Measurements from ENCODE around the gene LHFPL3.

The LHFPL3 gene

DNA sequence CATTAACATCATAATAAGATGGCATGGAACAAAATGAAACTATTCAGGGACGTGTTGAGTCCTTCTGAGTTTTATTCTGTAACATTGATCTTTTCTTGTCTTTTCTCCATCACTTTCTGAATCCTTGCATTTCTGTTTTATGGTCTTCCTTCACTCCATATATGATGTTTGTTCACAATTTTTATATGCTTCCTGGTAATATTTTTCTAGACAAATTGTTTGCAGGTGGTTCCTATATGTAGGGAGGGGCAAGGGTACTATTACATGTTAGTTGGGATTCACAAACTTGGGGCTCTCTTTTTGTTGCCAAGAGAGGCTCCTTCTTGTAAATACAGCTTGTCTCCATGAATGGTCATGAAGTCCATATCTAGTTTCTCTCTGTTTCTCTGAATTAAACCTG lies 159.2 kb downstream of the LHFPL3 start:
- Histone ChIP-seq H3K27me3 (ENCODE audit: control insufficient read depth, insufficient read depth, low read length) (no peaks in the 10 kb centered on the region), H3K36me3 (ENCODE audit: control insufficient read depth, low read depth, low read length) (no peaks in the 10 kb centered on the region), H3K9ac (ENCODE audit: low read length) (no peak overlapping the region), H3K9me3 (ENCODE audit: control insufficient read depth, low read depth, low read length) (no peaks in the 10 kb centered on the region), H3K4me3 (ENCODE audit: low read length) (no peak overlapping the region), H3K27ac (ENCODE audit: low read length) (no peak overlapping the region), H3K4me1 (ENCODE audit: control insufficient read depth, low read depth, low read length) (no peaks in the 10 kb centered on the region)

DNA sequence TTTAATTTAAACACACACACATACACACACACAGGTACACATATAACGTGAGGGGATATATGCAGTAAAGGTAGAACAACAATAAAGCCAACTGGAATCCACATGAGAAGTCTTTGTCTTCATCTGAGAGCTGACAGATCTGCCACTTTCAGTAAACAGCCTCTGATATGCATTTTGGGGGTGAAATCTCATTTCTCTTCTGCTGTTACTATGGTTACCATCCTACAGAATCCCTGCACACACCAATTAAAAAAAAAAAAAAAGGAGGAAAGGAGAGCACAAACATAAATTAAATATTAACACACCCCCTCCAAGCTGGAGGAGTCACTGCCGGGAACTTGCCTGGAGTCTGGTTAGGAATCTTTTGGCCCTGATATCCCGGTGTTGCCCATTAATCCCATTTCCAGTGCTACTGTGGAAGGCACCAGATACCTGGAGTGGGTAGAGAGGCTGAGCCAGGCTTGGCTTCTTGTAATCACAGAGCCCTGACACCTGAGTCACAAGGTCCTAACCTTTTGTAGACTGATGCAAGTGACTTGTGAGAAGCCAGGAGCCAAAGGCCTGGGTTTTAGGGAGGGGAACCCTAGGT lies 169.1 kb downstream of the LHFPL3 start:
- Histone ChIP-seq H3K4me1 (ENCODE audit: control insufficient read depth, low read depth, low read length) (no peaks in the 10 kb centered on the region), H3K4me3 (ENCODE audit: low read length) (no peak overlapping the region), H3K9me3 (ENCODE audit: control insufficient read depth, low read depth, low read length) (no peaks in the 10 kb centered on the region), H3K27ac (ENCODE audit: low read length) (no peak overlapping the region), H3K36me3 (ENCODE audit: control insufficient read depth, low read depth, low read length) (no peaks in the 10 kb centered on the region), H3K9ac (ENCODE audit: low read length) (no peak overlapping the region), H3K27me3 (ENCODE audit: control insufficient read depth, insufficient read depth, low read length) (no peaks in the 10 kb centered on the region)

DNA sequence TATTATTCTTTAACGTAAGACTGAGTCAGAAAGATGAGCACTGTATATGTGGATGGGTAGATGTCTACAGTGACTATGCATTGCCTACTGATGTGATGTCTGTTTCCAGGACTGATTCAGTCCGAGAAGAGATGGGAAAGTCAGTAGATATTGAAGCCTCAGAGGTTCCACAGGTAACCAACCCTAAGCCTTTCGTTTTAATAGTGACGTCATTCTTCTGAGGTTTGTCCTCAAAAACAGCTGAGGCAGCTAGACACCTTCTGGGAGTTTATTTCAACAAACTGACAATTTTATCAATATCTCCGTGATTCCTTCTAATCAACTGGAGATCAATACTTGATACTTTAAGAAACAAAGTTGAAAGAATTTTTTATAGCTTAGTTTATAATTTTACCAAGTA lies 171.6 kb downstream of the LHFPL3 start:
- no peaks in the 10 kb centered on the region for H3K27me3 ChIP-seq (ENCODE audit: control insufficient read depth, insufficient read depth, low read length)
- H3K4me3 ChIP-seq (ENCODE audit: low read length), result no peak overlapping the region

DNA sequence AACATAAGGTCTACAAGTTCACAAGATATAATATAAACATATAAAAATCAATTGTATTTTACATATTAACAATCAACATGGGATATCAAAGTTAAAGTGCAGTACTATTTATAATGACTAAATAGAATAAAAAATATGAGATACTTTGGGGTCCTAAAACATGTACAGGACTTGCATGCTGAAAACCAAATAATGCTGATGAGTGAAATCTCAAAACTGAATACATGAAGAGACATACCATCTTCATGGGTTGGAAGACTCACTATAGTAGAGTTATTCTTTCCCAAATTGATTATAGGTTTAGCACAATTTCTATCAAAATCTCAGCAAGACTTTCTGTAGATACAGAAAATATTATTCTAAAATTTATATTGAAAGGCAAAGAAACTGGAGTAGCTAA lies 181.5 kb downstream of the LHFPL3 start:
- H3K27ac ChIP-seq (ENCODE audit: low read length), result no peak overlapping the region

More for the DNA sequence above, 171.6 kb downstream of the LHFPL3 start:
- Histone ChIP-seq H3K27ac (ENCODE audit: low read length) (no peak overlapping the region), H3K4me1 (ENCODE audit: control insufficient read depth, low read depth, low read length) (no peaks in the 10 kb centered on the region), H3K9ac (ENCODE audit: low read length) (no peak overlapping the region), H3K9me3 (ENCODE audit: control insufficient read depth, low read depth, low read length) (no peaks in the 10 kb centered on the region), H3K36me3 (ENCODE audit: control insufficient read depth, low read depth, low read length) (no peaks in the 10 kb centered on the region)

DNA sequence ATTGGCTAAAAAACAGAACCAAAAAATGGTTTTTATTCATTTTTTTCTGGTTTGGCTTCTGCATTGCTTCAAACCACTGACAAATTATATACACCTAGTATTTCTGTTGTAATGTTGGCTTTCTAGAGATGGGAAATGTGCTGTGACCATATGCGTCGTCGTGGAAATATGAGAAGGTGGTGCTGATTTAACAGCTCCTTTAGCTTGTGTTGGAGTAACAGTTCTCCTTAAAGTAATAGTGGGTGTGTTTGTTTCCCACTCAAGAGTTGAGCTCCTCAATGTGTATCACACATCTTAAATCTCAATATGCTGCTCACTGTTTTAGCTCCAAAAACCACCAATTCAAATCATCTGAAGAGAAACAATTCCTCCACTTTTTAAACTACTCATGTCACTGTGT lies 196.4 kb downstream of the LHFPL3 start:
- no peak overlapping the region for H3K4me3 ChIP-seq (ENCODE audit: low read length)
- H3K9ac ChIP-seq (ENCODE audit: low read length), result no peak overlapping the region
- H3K27ac ChIP-seq (ENCODE audit: low read length), result no peak overlapping the region
- no peaks in the 10 kb centered on the region for H3K4me1 ChIP-seq (ENCODE audit: control insufficient read depth, low read depth, low read length)
- H3K9me3 ChIP-seq (ENCODE audit: control insufficient read depth, low read depth, low read length), result no peaks in the 10 kb centered on the region
- no peaks in the 10 kb centered on the region for H3K27me3 ChIP-seq (ENCODE audit: control insufficient read depth, insufficient read depth, low read length)
- H3K36me3 ChIP-seq (ENCODE audit: control insufficient read depth, low read depth, low read length), result no peaks in the 10 kb centered on the region

More for the DNA sequence above, 181.5 kb downstream of the LHFPL3 start:
- Histone ChIP-seq H3K4me1 (ENCODE audit: control insufficient read depth, low read depth, low read length) (no peaks in the 10 kb centered on the region), H3K9me3 (ENCODE audit: control insufficient read depth, low read depth, low read length) (no peaks in the 10 kb centered on the region), H3K9ac (ENCODE audit: low read length) (no peak overlapping the region), H3K36me3 (ENCODE audit: control insufficient read depth, low read depth, low read length) (no peaks in the 10 kb centered on the region), H3K27me3 (ENCODE audit: control insufficient read depth, insufficient read depth, low read length) (no peaks in the 10 kb centered on the region), H3K4me3 (ENCODE audit: low read length) (no peak overlapping the region)

DNA sequence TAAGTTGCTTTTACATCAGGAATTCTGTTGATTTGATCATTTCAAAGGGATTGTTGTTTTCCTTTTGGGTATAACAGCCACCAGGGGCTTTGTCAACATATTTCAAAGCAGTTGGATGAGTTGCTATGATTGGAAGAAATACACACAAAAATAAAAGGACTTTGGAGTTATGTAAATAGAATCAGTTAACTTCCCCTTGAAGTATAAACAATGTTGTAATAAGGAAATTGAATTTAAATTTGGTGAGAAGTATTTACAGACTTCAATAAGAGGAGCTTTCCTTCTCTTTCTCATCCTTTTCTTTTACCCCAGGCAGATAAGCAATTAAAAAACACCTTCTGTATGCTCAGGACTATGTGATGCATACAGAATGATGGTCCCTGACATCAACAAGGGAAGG lies 199.7 kb downstream of the LHFPL3 start:
- Histone ChIP-seq H3K4me1 (ENCODE audit: control insufficient read depth, low read depth, low read length) (no peaks in the 10 kb centered on the region), H3K9ac (ENCODE audit: low read length) (no peak overlapping the region), H3K4me3 (ENCODE audit: low read length) (no peak overlapping the region), H3K36me3 (ENCODE audit: control insufficient read depth, low read depth, low read length) (no peaks in the 10 kb centered on the region), H3K9me3 (ENCODE audit: control insufficient read depth, low read depth, low read length) (no peaks in the 10 kb centered on the region), H3K27me3 (ENCODE audit: control insufficient read depth, insufficient read depth, low read length) (no peaks in the 10 kb centered on the region), H3K27ac (ENCODE audit: low read length) (no peak overlapping the region)

DNA sequence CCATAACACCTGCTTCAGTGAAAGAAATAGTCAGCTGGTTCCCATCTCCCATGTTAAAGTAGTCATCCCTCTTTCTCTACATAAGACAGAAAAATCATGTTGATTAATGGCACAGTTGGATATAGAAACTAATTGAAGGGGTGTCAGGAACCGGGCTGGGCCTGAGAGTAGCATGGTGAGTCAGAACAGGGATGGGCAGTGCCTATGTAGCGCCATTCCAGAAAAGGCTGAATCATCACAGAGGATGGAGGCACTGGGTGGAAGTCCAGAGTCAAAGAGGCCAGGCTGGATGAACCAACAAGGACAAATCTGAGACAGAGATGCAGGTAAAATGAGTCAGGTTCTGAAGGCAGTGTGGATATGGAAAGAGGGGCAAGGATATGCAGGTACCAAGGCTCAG lies 201.2 kb downstream of the LHFPL3 start:
- H3K27me3 ChIP-seq (ENCODE audit: control insufficient read depth, insufficient read depth, low read length), result no peaks in the 10 kb centered on the region
- no peak overlapping the region for H3K9ac ChIP-seq (ENCODE audit: low read length)
- H3K4me1 ChIP-seq (ENCODE audit: control insufficient read depth, low read depth, low read length), result no peaks in the 10 kb centered on the region
- no peaks in the 10 kb centered on the region for H3K36me3 ChIP-seq (ENCODE audit: control insufficient read depth, low read depth, low read length)
- H3K9me3 ChIP-seq (ENCODE audit: control insufficient read depth, low read depth, low read length), result no peaks in the 10 kb centered on the region
- H3K27ac ChIP-seq (ENCODE audit: low read length), result no peak overlapping the region
- H3K4me3 ChIP-seq (ENCODE audit: low read length), result no peak overlapping the region

DNA sequence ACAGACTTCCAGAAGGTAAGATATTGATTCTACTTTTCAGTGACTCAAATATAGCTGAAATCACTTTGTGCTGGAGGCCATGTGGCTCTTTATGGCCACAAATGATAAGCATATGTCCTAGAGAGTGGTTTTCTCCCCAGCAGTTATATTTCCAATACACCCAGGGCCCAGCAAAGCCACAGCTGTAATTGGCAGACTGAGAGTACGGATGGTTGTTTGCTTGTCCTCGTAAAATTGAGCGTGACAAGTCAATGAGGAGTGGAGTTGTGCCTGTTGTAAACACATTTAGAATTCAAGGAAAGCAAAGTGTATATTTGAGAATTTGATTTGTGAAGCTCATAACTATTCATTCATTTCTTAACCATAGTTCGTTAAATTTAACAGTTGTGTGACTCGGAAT lies 201.8 kb downstream of the LHFPL3 start:
- no peaks in the 10 kb centered on the region for H3K27me3 ChIP-seq (ENCODE audit: control insufficient read depth, insufficient read depth, low read length)
- H3K4me3 ChIP-seq (ENCODE audit: low read length), result no peak overlapping the region
- H3K4me1 ChIP-seq (ENCODE audit: control insufficient read depth, low read depth, low read length), result no peaks in the 10 kb centered on the region
- no peaks in the 10 kb centered on the region for H3K36me3 ChIP-seq (ENCODE audit: control insufficient read depth, low read depth, low read length)
- H3K9ac ChIP-seq (ENCODE audit: low read length), result no peak overlapping the region
- H3K27ac ChIP-seq (ENCODE audit: low read length), result no peak overlapping the region
- no peaks in the 10 kb centered on the region for H3K9me3 ChIP-seq (ENCODE audit: control insufficient read depth, low read depth, low read length)

DNA sequence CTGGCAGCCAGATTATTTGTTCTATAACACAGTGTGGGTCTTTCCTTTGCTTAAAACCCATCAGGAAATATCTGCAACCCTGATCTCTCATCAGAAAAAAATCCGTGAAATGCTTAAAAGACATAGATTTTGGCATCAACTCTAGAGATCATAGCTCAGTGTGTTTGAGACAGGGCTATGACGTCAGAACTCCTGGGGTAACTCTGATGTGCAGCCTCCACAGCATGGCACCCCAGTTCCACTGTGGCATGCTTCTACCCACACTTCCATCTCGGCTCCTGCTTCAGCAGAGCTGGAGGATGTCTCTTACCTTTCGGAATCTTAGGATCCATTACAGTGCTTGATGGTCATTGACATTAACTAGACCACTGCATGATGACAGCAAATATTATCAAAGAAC lies 205.7 kb downstream of the LHFPL3 start:
- Histone ChIP-seq H3K9ac (ENCODE audit: low read length) (no peak overlapping the region), H3K27me3 (ENCODE audit: control insufficient read depth, insufficient read depth, low read length) (no peaks in the 10 kb centered on the region), H3K4me3 (ENCODE audit: low read length) (no peak overlapping the region), H3K4me1 (ENCODE audit: control insufficient read depth, low read depth, low read length) (no peaks in the 10 kb centered on the region), H3K27ac (ENCODE audit: low read length) (no peak overlapping the region), H3K9me3 (ENCODE audit: control insufficient read depth, low read depth, low read length) (no peaks in the 10 kb centered on the region), H3K36me3 (ENCODE audit: control insufficient read depth, low read depth, low read length) (no peaks in the 10 kb centered on the region)

DNA sequence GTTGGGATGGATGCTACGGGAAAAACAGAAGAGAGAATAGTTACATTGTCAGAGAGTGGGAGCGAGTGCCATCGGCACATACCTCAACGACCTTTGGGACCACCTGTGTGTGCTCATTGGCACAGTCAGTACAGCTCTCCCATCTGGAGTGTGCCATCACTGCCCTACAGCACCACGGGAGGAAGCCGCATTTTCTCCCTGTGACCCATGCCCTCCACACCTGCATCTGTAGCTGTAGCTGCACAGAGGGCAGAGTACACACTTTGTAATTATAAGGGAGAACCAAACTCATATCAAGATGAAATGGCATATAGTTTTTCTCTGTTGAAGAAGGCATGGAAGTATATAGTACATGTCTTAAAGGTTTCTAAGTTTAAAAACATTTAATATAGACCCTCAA lies 207.4 kb downstream of the LHFPL3 start:
- Histone ChIP-seq H3K4me3 (ENCODE audit: low read length) (no peak overlapping the region), H3K36me3 (ENCODE audit: control insufficient read depth, low read depth, low read length) (no peaks in the 10 kb centered on the region), H3K27me3 (ENCODE audit: control insufficient read depth, insufficient read depth, low read length) (no peaks in the 10 kb centered on the region), H3K9me3 (ENCODE audit: control insufficient read depth, low read depth, low read length) (no peaks in the 10 kb centered on the region), H3K4me1 (ENCODE audit: control insufficient read depth, low read depth, low read length) (no peaks in the 10 kb centered on the region), H3K9ac (ENCODE audit: low read length) (no peak overlapping the region), H3K27ac (ENCODE audit: low read length) (no peak overlapping the region)

DNA sequence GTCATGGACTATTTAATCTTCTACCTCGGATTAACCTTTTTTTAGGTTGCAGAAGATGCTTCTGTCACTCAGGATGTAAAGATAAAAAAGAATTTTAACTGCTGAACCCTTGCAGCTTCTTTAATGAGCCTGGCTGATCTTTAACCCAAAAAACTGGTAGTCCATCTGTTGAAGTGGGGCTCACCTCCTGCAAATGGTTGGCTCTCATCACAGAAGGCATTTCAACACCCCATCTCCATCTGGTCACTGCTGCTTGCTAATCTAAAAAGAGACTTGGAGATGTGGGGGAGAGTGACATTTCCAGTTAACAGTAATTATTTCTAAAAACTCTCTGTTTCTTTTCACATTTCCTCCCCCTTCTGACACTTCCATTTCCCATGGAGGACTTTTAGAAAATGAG lies 208.6 kb downstream of the LHFPL3 start:
- no peaks in the 10 kb centered on the region for H3K27me3 ChIP-seq (ENCODE audit: control insufficient read depth, insufficient read depth, low read length)
- H3K9ac ChIP-seq (ENCODE audit: low read length), result no peak overlapping the region
- H3K27ac ChIP-seq (ENCODE audit: low read length), result no peak overlapping the region
- H3K36me3 ChIP-seq (ENCODE audit: control insufficient read depth, low read depth, low read length), result no peaks in the 10 kb centered on the region
- H3K9me3 ChIP-seq (ENCODE audit: control insufficient read depth, low read depth, low read length), result no peaks in the 10 kb centered on the region
- H3K4me1 ChIP-seq (ENCODE audit: control insufficient read depth, low read depth, low read length), result no peaks in the 10 kb centered on the region
- H3K4me3 ChIP-seq (ENCODE audit: low read length), result no peak overlapping the region

DNA sequence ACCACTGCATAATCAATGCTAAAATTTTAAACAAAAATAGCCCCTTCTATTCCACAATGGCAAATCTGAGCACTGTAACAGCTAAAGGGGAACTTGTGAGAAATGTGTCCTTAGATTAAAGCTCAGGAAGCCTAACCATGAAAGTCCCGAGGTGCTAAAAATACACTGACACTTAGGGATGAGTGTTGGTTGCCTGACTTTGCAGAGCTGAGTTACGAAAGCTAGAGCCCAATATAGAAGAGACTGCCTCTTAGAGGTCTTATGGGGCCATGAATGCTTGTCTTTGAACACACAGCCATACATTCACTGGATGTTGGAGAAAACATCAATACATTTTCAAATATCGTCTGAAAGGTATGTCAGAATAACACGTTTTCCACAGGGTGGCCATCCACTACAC lies 209.7 kb downstream of the LHFPL3 start:
- no peak overlapping the region for H3K4me3 ChIP-seq (ENCODE audit: low read length)
- no peak overlapping the region for H3K27ac ChIP-seq (ENCODE audit: low read length)
- no peak overlapping the region for H3K9ac ChIP-seq (ENCODE audit: low read length)
- H3K36me3 ChIP-seq (ENCODE audit: control insufficient read depth, low read depth, low read length), result no peaks in the 10 kb centered on the region
- H3K4me1 ChIP-seq (ENCODE audit: control insufficient read depth, low read depth, low read length), result no peaks in the 10 kb centered on the region
- H3K9me3 ChIP-seq (ENCODE audit: control insufficient read depth, low read depth, low read length), result no peaks in the 10 kb centered on the region
- H3K27me3 ChIP-seq (ENCODE audit: control insufficient read depth, insufficient read depth, low read length), result no peaks in the 10 kb centered on the region
